A673 (cell line): ENCODE data around the gene KRTAP5-7.
"Not testable (repeated sequence)": the region's sequence is repeated elsewhere in the genome, so short reads cannot be mapped to it uniquely, and the experiment has no call there.

ENCODE experiments used
- CTCF ChIP-seq: fragments of 300-800, 200-600 bp; sonication (generic); conservative IDR thresholded peaks from 2 replicates; pipeline ENCODE4 v1.5.1; 2017; ENCODE audit warnings: low read depth, mild to moderate bottlenecking, antibody characterized with exemption, low read length, moderate library complexity, mixed read lengths
- EZH2 ChIP-seq: fragments of 200-600 bp; sonication (generic); IDR thresholded peaks from 2 replicates; pipeline ENCODE4 v1.6.1; 2017; ENCODE audit warnings: borderline replicate concordance, low read depth, mild to moderate bottlenecking, mixed read lengths, antibody characterized with exemption, low read length; ENCODE audit not compliant: poor library complexity, severe bottlenecking

DNA sequence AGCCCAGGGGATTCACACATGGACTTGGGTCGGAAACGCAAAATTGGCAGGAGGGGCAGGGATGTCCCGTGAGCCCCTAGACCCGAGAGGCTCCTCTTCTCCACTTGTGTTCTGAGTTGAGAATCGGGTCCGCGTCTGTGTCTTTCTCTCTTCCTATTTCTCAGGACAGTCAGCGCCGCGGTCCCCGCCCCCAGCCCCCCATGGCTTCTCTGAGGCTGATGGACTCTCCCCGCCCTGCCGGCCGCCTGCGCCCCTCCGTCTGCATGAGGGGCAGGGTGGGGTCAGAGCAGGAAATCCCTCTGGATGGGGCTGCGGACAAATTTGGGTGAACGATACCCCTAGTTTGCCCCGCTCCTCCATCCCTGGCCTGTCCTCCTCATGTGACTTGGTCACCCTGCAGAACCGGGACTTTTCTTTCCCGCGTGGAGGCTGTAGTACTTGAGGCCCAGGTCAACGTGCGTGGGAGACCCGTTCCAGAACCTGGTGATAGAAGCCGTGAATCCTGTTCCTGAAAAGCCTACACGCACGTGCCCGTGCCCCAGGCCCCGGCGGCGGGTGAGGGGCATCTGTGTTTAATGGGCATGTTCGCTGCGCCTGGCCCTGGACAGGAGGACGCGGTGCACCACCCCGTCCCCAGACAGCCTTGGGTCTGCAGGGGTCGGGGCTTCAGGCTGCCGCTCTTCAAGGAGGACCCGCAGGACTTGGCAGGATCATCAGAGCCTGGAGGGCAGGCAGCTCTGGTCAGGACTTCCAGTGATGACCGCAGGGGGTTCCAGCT is 49.8 kb downstream of the KRTAP5-7 start:
- TF ChIP-seq CTCF, EZH2: not testable (repeated sequence)
